Activated CD4-positive, alpha-beta T cell treated with anti-CD3 and anti-CD28 coated beads for 36 hours (primary cell): ENCODE results near the gene BARX2. TPM values are rescaled to one million over a fixed set of nuclear protein-coding genes. Genes with fewer than 3 reads are reported as not detected.

ENCODE experiments used
- ATAC-seq: fragments of 200-7000 bp; cut with Tn5 transposase; one replicate; pipeline ENCODE4 v1.10.0; 2021; ENCODE audit warnings: mild to moderate bottlenecking, moderate library complexity
- CTCF ChIA-PET: fragments of 350-600 bp; sonication (Branson Sonifier 250); formaldehyde crosslinking; loops from one replicate; lab custom pipeline; 2021; ENCODE audit warnings: antibody characterized with exemption; lab: Charles Lee
- POLR2A ChIA-PET: fragments of 350-600 bp; sonication (Branson Sonifier 250); formaldehyde crosslinking; loops from one replicate; lab custom pipeline; 2021; ENCODE audit warnings: antibody characterized with exemption, inconsistent platforms; lab: Charles Lee
- DNase-seq: peaks from one replicate; pipeline ENCODE4 v3.0.0-alpha.2; 2020
- H3K27ac Mint-ChIP-seq: one replicate; pipeline ENCODE4 v1.8.0; 2021; ENCODE audit warnings: mixed read lengths
- H3K27me3 Mint-ChIP-seq: one replicate; pipeline ENCODE4 v1.8.0; 2021; ENCODE audit warnings: mixed read lengths
- H3K36me3 Mint-ChIP-seq: one replicate; pipeline ENCODE4 v1.8.0; 2021; ENCODE audit warnings: low read depth, mixed read lengths
- H3K4me1 Mint-ChIP-seq: one replicate; pipeline ENCODE4 v1.8.0; 2021; ENCODE audit warnings: mixed read lengths
- H3K4me3 Mint-ChIP-seq: one replicate; pipeline ENCODE4 v1.8.0; 2021; ENCODE audit warnings: mild to moderate bottlenecking, moderate library complexity, mixed read lengths
- H3K9me3 Mint-ChIP-seq: one replicate; pipeline ENCODE4 v1.8.0; 2021; ENCODE audit warnings: low read depth, mixed read lengths
- intact Hi-C, 2 experiments: fragments of 100-400 bp; cut with DNase I in 1 of 2; cut with micrococcal nuclease in 1 of 2; formaldehyde crosslinking; loops; one replicate each; pipeline versions ENCODE4 v1.14.2 to v1.15.1; 2022 to 2024; cut with DNase I, micrococcal nuclease
- total RNA-seq, 2 experiments: library from RNA; stranded (reverse); gene quantifications; one replicate each; pipeline ENCODE4 v1.2.3, GENCODE V29; 2021

BARX2 gene
- total RNA-seq, 2 experiments from 2014 or later = 0.89 to 1.3 TPM

DNA sequence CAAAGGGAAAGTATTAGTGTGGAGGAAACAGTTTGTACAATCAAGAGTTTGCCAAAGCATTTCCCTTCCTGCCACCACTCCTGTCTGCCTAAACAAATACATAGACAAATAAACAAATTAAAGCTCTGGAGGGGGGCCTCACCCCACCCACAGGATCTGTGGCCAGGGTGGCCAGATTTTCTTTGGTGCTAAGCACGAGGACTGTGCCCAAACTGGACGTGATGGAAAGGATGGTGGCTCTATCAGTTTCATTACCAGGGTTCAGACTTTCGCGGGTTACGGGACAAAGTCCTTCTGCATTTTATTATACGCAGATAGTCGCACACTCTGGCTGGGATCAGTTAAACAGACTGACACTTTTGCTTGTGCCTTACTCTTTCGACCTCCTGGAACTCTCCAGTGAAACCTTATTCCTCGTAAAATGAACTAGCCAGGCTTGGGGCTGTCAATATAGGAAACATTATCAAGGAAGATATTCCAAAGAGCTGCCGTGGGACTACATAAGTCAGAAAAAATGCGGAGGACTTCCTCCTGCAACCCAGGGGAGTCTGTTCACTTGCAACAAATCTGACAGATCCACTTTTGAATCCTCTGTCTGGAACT is 11.2 kb downstream of the BARX2 start:
- intact Hi-C loops = no loop called here
- ChIA-PET POLR2A (no interaction called here), CTCF (interaction anchor here (0.6 to 1.4 kb wide), 3 partner anchors 8 to 597 kb away, joined by 3 read pairs; no protein-coding TSS in a partner anchor)
- Mint-ChIP-seq H3K4me1 (no peaks in the 10 kb centered on the region), H3K9me3 (no peaks in the 10 kb centered on the region), H3K4me3 (no peak overlapping the region), H3K27me3 (peaks cover 34% of the 10 kb centered on the region), H3K36me3 (no peaks in the 10 kb centered on the region), H3K27ac (no peak overlapping the region)
- ATAC-seq (no peak), DNase-seq (no peak)

DNA sequence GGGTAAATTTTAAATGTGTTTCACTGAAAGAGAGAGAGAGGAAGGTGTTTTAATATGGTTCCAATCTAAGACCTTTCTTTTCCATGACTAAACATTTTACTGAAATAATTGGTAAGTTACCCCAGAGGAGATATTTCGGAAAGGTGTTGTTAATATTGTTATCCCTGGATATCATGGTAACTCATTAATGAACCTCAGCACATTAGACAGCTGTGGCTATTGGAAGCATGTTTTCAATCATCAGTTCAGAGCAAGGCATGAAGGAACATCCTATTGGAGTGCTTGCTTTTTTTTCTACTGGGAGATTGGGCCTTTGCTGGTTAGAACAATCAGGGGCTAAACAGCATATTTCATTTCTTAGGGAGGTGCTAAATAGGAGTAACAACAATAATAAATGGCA is 11.8 kb downstream of the BARX2 start:
- no peaks in the 10 kb centered on the region for H3K4me1 Mint-ChIP-seq
- intact Hi-C loops = no loop called here
- ChIA-PET CTCF (interaction anchor here (0.6 kb wide), 1 partner anchor 598 kb away, joined by 3 read pairs; no protein-coding TSS in a partner anchor), POLR2A (no interaction called here)
- no peak overlapping the region for H3K4me3 Mint-ChIP-seq
- H3K36me3 Mint-ChIP-seq = no peaks in the 10 kb centered on the region
- peaks cover 34% of the 10 kb centered on the region for H3K27me3 Mint-ChIP-seq
- H3K9me3 Mint-ChIP-seq = no peaks in the 10 kb centered on the region
- ATAC-seq (no peak), DNase-seq (no peak)
- no peak overlapping the region for H3K27ac Mint-ChIP-seq

DNA sequence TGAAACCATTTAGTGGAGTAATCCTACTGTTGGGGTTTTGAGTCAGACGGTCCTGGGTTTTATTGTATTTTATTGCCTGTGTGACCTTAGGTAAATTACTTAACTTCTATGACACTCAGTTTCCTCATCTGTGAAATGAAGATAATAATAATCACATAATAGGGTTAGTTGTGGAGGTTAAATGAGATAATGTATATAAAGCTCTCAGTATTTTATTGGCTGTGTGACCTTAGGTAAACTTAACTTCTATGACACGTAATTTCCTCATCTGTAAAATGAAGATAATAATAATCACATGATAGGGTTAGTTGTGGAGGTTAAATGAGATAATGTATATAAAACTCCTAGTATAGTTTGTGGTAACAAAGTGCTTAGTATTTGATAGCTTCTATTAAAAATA is 13.2 kb downstream of the BARX2 start:
- Mint-ChIP-seq H3K36me3 (no peaks in the 10 kb centered on the region), H3K27me3 (peaks cover 29% of the 10 kb centered on the region), H3K9me3 (no peaks in the 10 kb centered on the region), H3K27ac (no peak overlapping the region), H3K4me1 (no peaks in the 10 kb centered on the region), H3K4me3 (no peak overlapping the region)
- CTCF ChIA-PET = interaction anchor here (1.2 kb wide), 1 partner anchor 10 kb away, joined by 3 read pairs; no protein-coding TSS in a partner anchor
- ATAC-seq (no peak), DNase-seq (no peak)
- POLR2A ChIA-PET = no interaction called here
- intact Hi-C loops = no loop called here

DNA sequence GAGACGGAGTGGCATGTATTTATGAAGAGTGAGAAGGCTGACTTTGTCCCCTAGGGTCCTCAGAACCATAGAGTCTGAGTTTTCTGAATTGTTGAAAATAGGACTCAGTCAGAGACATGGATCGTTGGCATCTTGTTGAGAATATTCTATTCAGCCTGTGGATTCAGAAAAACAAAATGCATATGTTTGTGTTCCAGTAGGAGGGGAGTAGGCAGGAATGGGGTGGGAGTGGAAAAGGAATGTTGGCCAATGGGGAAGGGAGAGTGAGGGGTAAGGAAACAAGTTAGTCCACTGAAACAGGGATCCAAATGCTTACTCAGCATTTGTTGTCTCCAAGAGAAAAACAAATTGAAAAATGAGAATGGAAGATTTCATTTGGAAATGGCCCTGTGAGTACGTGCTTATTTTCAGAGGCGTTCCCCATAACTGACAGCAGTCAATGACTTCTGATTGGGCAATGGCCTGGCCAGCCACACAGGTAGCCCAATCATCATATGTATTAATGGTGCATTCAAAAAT is 14.7 kb downstream of the BARX2 start:
- POLR2A ChIA-PET = no interaction called here
- DNase-seq (no peak), ATAC-seq (no peak)
- H3K27ac Mint-ChIP-seq = no peak overlapping the region
- CTCF ChIA-PET = no interaction called here
- H3K9me3 Mint-ChIP-seq = no peaks in the 10 kb centered on the region
- H3K4me3 Mint-ChIP-seq = no peak overlapping the region
- no peaks in the 10 kb centered on the region for H3K4me1 Mint-ChIP-seq
- H3K36me3 Mint-ChIP-seq = no peaks in the 10 kb centered on the region
- peaks cover 25% of the 10 kb centered on the region for H3K27me3 Mint-ChIP-seq
- intact Hi-C loops = no loop called here

GRCh38 chr11:129391360-129391759 is 15.7 kb downstream of the BARX2 start:
- no peak overlapping the region for H3K27ac Mint-ChIP-seq
- H3K9me3 Mint-ChIP-seq = no peaks in the 10 kb centered on the region
- intact Hi-C loops = no loop called here
- DNase-seq (no peak), ATAC-seq (no peak)
- POLR2A ChIA-PET = no interaction called here
- no peaks in the 10 kb centered on the region for H3K36me3 Mint-ChIP-seq
- CTCF ChIA-PET = no interaction called here
- H3K27me3 Mint-ChIP-seq = peaks cover 30% of the 10 kb centered on the region
- H3K4me1 Mint-ChIP-seq = no peaks in the 10 kb centered on the region
- H3K4me3 Mint-ChIP-seq = no peak overlapping the region

- Mint-ChIP-seq H3K27me3 (peaks cover 32% of the 10 kb centered on the region), H3K4me3 (no peak overlapping the region), H3K27ac (no peak overlapping the region), H3K36me3 (no peaks in the 10 kb centered on the region), H3K4me1 (no peaks in the 10 kb centered on the region), H3K9me3 (no peaks in the 10 kb centered on the region)
- no peak for DNase-seq
- intact Hi-C loops = no loop called here
- ATAC-seq = no peak
- CTCF ChIA-PET = no interaction called here
- POLR2A ChIA-PET = no interaction called here
These were observed 16.2 kb downstream of the BARX2 start for GRCh38 chr11:129391821-129392220.

- POLR2A ChIA-PET = no interaction called here
- Mint-ChIP-seq H3K27ac (no peak overlapping the region), H3K9me3 (no peaks in the 10 kb centered on the region), H3K27me3 (peaks cover 26% of the 10 kb centered on the region), H3K36me3 (no peaks in the 10 kb centered on the region), H3K4me1 (no peaks in the 10 kb centered on the region), H3K4me3 (no peak overlapping the region)
- CTCF ChIA-PET = interaction anchor here (1.0 kb wide), 2 partner anchors 17 to 29 kb away, joined by 3 read pairs; no protein-coding TSS in a partner anchor
- intact Hi-C loops = no loop called here
- DNase-seq = no peak
- ATAC-seq = no peak
These were observed 17.3 kb downstream of the BARX2 start for GRCh38 chr11:129392995-129393394.

DNA sequence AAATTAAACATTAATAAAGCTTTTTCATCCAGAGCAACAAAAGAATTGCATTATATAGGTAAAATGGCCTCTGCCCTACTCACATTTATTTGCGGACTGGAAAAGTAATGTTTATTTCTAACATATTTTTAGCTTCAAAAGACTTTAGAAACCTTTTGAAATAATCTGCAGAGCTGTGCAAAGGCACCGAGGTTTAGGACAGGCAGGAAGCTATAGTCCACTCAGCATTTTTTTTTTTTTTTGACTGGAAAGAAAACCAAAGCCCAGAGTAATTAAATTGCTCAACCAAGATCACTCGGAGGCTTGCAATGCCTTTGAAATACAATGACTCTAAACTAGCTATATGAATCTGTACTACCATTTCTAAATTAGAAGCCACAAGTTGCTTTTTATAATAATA is 19.1 kb downstream of the BARX2 start:
- H3K27ac Mint-ChIP-seq = no peak overlapping the region
- ChIA-PET POLR2A (no interaction called here), CTCF (interaction anchor here (1.5 kb wide), 1 partner anchor 9 kb away, joined by 3 read pairs; no protein-coding TSS in a partner anchor)
- ATAC-seq = no peak
- H3K4me3 Mint-ChIP-seq = no peak overlapping the region
- H3K9me3 Mint-ChIP-seq = no peaks in the 10 kb centered on the region
- intact Hi-C loops = no loop called here
- H3K36me3 Mint-ChIP-seq = no peaks in the 10 kb centered on the region
- H3K4me1 Mint-ChIP-seq = no peaks in the 10 kb centered on the region
- H3K27me3 Mint-ChIP-seq = peaks cover 26% of the 10 kb centered on the region
- no peak for DNase-seq

DNA sequence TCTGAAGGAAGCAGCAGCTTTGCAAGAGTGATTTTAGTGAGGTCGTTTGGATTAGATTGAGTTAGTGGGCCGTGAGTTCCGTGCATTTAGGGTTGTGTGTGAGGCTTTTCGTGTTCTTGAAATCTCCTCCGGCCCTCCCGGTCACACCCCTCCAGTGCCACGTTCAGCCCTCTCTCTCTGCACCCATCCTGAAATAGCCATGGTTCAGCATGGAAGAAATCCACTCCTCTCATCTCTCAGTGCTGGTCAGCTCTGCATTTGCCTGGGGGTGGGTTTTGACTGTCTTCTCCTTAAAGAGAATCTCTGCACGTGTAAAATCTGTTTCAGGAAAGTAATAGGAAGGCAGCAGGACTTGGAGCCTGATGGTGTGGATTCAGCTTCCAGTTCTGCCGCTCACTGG is 19.8 kb downstream of the BARX2 start:
- peaks cover 24% of the 10 kb centered on the region for H3K27me3 Mint-ChIP-seq
- no peaks in the 10 kb centered on the region for H3K9me3 Mint-ChIP-seq
- POLR2A ChIA-PET = no interaction called here
- H3K4me1 Mint-ChIP-seq = no peaks in the 10 kb centered on the region
- H3K27ac Mint-ChIP-seq = no peak overlapping the region
- no peak overlapping the region for H3K4me3 Mint-ChIP-seq
- no peak for ATAC-seq
- intact Hi-C loops = no loop called here
- DNase-seq = no peak
- H3K36me3 Mint-ChIP-seq = no peaks in the 10 kb centered on the region
- CTCF ChIA-PET = interaction anchor here (1.5 kb wide), 1 partner anchor 9 kb away, joined by 3 read pairs; no protein-coding TSS in a partner anchor

GRCh38 chr11:129395883-129396282 is 20.2 kb downstream of the BARX2 start:
- Mint-ChIP-seq H3K4me3 (no peak overlapping the region), H3K27ac (no peak overlapping the region), H3K9me3 (no peaks in the 10 kb centered on the region), H3K27me3 (peaks cover 23% of the 10 kb centered on the region), H3K36me3 (no peaks in the 10 kb centered on the region), H3K4me1 (no peaks in the 10 kb centered on the region)
- DNase-seq (no peak), ATAC-seq (no peak)
- CTCF ChIA-PET = interaction anchor here (1.1 to 1.4 kb wide), 2 partner anchors 32 to 355 kb away, joined by 3 read pairs; no protein-coding TSS in a partner anchor
- POLR2A ChIA-PET = no interaction called here
- intact Hi-C loops = no loop called here

DNA sequence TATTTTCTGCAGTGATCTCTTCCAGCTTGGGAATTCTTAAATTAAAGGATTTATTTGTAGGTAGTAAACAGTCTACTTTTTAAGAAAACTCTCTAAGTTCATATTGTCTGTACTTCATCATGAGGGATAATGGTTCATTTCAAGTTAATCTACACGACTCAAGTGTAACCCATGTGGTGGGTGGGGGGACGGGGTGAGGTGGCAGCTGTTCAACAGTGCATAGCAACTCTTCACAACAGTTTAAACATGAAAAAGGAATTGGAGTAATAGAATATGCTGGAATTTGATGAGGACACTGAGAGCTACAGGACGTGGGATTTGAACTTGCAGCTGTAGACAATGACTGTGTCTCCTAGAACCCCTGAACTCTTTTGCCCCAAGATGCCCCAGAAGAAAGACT is 20.8 kb downstream of the BARX2 start:
- H3K27ac Mint-ChIP-seq = no peak overlapping the region
- no peaks in the 10 kb centered on the region for H3K4me1 Mint-ChIP-seq
- peaks cover 22% of the 10 kb centered on the region for H3K27me3 Mint-ChIP-seq
- H3K9me3 Mint-ChIP-seq = no peaks in the 10 kb centered on the region
- no peak overlapping the region for H3K4me3 Mint-ChIP-seq
- POLR2A ChIA-PET = no interaction called here
- ATAC-seq (no peak), DNase-seq (no peak)
- CTCF ChIA-PET = interaction anchor here (1.1 to 1.4 kb wide), 2 partner anchors 33 to 354 kb away, joined by 3 read pairs; no protein-coding TSS in a partner anchor
- intact Hi-C loops = no loop called here
- no peaks in the 10 kb centered on the region for H3K36me3 Mint-ChIP-seq
